Peyer's patch (tissue), 4 donors: ENCODE data around the gene VAV3.

Experiments
- CTCF ChIP-seq, 6 experiments: fragments of 450-650 bp in 4 of 6; fragments of 200-600 bp in 2 of 6; sonication (generic) in 1 of 6; IDR thresholded peaks; one replicate each; pipeline ENCODE4 v1.5.1; 2017 to 2019; ENCODE audit warnings: antibody characterized with exemption in 6 of 6, mild to moderate bottlenecking in 3 of 6, moderate library complexity in 1 of 6
- POLR2A ChIP-seq, 2 donors: fragments of 450-650 bp; IDR thresholded peaks; one replicate each; pipeline ENCODE4 v1.5.1; 2017; ENCODE audit warnings: antibody characterized with exemption in 2 of 2, mild to moderate bottlenecking in 2 of 2, moderate library complexity in 2 of 2

DNA sequence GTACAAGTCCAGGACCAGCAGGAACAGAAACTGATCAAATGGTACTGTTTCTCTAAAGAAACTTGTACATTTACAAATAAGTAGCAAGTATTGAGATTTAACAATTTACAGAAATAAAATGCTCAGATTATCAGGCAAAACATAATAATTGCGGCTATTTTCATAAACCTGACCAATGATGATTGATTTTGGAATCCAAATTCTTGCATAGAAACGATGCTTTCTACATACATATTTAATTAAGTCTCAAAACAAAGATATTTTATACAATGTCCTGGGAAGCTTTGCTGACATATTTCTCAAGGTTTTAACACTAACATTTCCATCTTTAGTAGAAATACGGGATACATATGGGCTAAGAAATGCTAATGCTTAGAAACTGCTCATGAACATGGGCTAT, 157.1 kb downstream of the VAV3 start:
- TF ChIP-seq CTCF (IDR thresholded peaks at IDR 0.05) = no peak
- TF ChIP-seq POLR2A (IDR thresholded peaks at IDR 0.05) = no peak
